CD4-positive, alpha-beta T cell treated with Interleukin-6 for 4 hours (primary cell): Measurements from ENCODE around the gene AGPAT3.

ENCODE experiments used
- DNase-seq: peaks from one replicate; pipeline ENCODE4 v3.0.0-alpha.2; 2020; ENCODE audit warnings: mixed read lengths

Gene AGPAT3

DNA sequence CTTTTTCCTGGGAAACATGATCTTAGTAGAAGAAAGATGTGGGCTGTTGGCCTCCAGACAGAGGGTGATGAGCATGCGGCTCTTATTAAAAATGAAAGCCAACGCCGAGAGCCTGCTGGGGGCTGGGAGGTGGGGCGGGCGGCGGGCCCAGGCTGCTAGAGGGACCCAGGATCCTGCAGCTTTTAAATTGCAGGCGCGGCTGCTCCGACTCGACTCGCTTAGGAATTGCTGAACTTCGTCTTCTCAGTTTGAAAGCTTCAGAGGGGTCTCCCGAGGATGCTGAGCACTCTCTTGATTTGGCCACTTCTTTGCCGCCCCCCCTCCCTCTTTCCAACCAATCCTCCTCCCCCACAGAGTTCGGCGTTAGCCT, 1.2 kb downstream of the AGPAT3 start:
- peak; percentile 57 for DNase-seq

DNA sequence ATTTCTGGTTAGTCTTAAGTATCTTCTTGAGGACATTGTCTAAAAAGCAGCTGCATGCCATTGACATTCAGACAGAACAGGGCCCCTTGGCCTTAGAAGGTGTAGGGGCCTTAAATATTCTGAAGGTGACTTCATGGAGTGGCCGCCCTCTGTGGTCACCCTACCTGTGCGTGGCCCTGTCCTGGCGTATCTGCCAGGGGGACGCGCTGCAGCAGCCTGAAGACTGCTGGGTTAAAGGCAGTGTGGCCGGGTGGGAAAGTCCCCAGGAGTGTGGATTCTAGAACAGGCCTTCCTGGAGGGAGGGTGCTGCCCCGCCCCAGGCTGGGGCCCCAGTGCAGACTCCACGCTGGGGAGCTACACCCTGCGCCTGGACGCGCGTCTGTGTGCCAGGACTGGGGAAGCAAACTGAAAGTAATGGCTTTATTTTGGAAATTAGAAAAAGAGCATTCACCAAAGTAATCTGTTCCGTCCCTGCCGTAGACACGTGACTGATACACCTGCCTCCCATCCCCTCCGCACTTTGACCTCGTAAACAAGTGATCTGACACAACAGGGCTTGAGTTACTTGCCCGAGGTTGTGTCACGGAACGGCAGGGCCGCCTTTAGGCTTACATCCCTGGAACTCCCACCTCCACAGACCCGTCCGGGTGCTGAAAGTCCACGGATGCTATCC, 1.8 kb downstream of the AGPAT3 start:
- peak; percentile 40 for DNase-seq

DNA sequence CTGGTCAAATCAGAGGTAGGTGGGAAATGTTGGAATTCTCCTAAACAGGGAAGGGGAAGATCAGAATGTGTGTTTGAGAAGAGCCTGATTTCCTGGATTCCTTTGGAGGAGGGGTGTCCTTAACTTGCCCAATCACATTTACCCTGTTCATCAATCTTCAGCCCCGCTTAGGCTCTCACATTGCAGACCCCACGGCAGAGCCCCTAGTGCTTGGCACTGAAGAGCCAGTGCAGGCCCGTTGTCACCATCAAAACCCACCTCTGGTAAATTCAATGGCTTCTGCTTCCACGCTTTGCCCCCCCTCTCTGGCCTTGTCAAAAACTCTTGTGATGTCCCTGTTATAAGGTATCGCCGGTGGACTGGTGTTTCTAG, 2.3 kb downstream of the AGPAT3 start:
- no peak for DNase-seq

DNA sequence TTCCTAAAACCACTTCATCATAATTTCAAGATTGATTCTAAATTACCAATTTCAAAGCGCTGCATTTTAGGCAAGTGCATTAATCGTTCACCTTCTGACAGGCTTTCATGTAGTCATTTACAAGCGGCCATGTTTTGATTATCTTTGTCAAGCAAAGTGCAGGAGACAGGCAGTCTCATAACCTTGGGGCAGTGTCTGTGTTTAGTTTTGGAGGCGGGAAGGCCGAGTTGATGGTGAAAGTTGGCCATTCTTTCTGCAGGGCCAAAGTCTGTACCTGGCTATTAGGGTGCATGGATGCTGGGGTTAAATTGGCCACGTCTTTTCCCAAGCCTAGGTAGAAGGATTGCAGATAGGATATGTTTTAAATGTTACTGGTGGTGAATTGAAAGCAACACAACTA, 2.9 kb downstream of the AGPAT3 start:
- no peak for DNase-seq

DNA sequence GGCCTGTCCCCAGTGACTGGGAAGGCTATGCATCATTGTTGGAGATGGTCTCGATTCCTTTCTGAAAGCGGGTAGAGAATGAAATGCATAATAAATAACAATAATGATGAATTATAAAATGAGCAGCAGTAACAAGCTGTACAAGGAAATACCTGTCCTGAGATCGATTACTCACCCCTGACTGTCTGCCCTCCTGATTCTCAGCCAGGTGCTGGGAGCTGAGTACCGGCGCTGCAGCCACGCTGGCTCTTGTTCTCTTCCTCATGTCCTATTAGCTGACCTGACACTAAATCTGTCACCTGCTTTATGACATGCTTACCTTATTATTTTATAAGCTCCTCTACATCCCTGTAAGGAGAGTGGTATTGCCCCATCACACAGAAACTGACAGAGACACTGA, 3.4 kb downstream of the AGPAT3 start:
- DNase-seq: no peak

DNA sequence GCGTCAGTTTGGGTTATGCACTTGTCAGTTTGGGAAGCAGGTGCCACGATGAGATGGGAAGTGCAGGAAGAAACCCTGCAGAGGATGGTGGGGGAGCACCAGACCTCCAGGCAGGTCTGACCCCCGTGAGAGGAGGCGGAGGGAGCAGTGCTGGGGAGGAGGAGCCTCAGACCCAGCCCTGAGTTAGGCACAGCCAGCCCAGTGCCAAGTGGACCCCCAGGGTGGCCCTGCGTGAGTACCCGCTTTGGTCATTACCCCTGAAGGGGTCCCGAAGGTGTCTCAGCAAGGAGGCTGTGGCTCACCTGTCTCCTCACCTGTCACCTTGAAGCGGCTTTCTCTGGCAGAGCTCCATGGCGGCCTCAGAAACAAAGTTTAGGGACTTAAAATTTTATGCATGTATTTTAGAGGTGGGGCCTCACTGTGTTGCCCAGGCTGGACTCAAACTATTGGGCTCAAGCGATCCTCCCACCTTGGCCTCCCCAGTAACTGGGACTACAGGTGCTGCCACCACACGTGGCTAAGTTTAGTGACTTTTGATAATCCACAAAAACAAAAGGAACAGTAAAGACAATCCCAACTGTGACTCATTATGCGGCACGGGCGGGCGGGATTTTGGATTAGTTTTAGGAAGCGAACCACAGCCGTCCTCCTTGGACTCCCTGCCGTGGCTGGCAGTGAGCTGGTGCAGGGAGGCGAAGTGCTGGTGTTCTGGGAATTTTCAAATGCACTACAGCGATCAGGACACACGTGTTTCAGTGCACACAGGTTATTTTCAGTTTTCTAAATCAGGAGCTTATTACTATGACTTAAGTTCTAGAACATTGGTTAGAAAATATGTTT, 4.7 kb downstream of the AGPAT3 start:
- DNase-seq: no peak

DNA sequence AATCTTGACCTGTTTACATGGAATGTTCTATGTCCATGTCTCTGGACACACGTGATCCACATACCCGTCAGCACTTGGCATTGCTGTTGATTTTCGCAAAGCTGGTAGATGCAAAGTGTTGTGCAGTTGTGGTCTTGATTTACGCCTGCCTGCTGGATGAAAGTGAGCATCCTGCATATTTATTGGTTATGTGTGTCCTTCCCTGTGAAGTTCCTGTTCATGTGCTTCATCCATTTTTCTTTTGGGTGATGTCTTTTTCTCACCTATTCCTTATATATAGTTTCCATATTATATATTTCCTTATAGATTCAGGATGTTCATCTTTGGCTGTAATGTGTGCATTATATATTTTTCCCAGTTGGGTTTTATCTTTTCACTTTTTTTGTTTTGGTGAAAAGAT, 6.5 kb downstream of the AGPAT3 start:
- no peak for DNase-seq

DNA sequence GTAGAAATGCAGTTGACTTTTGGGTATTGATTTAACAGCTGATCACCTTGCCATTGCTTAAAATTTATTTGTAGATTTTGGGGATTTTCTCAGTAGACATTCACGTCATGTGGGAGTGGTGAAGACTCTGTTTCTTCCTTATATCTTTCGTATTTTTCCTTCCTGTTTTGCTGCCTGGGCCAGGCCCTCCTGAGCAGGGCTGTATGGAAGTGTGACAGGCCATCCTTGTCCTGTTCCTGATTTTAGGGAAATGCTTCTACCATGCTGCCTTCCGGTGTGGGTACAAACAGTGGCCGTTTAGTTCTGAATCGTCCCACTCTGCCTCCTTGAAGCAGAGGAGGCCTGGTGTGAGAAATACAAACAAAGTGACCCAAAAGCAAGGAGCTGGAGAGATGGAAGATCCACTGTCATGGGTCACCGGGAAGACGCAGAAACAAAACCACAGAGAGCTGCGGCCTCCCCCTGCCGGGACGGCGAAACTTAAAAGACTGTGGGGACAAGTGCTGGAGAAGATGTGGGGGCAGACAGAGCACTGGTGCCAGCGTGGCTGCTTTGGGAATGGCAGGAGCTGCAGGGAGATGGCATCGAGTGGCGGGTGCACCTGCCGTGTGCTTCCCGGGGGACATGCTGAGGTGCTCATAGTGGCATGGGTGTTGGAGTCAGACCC, 7.6 kb downstream of the AGPAT3 start:
- no peak for DNase-seq

DNA sequence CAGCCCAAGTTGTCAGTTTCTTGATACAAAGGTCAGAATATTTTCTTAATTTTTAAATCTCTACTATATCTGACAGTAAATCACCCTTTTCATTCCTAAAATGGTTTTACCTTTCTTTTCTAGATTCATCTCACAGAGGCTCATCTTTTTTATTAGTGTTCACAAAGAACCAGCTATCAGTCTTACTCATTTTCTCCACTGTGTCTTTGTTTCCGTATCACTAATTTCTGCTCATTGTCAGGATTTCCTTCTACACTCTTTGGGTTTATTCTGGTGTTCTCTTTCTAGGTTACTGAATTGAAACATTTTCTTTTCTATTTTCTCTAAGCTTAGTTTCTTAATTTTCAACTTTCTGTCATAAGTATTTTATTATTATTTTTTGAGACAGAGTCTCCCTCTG, 8.7 kb downstream of the AGPAT3 start:
- DNase-seq: no peak

DNA sequence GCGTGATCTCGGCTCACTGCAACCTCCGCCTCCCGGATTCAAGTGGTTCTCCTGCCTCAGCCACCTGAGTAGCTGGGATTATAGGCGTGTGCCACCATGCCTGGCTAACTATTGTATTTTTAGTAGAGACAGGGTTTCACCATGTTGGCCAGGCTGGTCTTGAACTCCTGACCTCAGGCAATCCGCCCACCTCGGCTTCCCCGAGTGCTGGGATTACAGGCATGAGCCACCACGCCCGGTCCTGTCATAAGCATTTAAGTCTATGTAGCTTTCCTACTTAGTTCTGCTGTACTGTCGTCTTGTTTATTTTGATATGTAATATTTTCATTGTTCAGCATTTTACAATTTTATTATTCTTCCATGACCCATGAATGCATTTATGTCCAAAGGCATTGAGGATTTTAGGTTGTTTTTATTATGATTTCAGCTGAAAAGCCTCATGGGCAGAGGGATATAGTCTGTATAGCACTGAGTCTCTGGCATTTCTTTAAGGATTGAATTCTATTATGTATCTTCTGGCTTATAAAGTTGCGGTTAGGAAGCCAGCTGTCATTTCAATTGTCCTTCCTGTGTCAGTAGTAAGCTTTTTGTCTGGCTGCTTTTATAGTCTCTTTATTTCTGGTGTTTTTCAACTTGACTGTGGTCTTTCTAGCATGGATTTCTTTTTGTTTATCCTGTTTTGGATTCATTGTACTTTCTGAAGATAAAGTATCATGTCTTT, 9.2 kb downstream of the AGPAT3 start:
- DNase-seq: no peak

DNA sequence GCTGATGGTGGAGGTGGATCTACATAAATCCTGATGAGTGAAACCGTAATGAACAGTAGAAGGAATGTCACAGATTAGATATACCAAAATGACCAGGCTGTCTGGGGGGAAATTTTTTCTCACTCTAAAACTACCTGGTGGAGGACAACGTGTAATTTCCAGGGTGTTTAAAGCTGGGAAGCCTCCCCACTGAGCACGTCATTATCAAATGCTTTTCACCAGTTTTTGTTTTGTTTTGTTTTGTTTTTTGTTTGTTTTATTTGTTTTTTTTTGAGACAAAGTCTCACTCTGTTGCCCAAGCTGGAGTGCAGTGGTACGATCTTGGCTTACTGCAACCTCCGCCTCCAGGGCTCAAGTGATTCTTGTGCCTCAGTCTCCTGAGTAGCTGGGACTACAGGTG, 11.6 kb downstream of the AGPAT3 start:
- no peak for DNase-seq

DNA sequence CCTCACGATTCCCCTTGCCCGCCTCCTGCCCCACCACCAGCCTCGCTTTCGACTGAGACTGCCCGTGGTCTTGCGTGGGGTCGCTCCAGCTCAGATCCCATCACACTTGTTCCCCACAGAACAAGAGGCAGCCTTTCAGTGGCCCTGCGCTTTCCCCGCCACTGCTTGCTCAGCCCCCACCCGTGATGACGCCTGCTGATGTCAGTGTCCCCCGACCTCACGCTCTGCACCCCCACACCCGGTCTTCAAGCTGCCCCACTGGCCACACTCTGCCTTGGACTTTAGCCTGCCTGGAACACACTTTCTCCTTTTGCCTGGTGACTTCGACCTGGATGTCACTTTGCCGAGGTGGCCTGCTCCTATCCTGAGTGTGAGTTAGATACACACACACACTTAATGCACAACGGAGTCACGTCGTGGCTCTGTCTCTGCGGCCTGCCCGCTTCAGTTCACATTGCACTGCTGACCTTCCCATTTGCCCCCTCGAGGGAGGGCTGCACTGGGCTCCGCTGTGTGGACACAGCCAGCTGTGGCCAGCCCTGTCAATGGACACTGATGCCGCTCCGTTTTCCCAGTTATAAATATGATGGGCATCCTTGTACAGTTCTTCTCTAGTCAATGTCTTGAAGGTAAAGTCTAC, 13.0 kb downstream of the AGPAT3 start:
- DNase-seq: no peak

DNA sequence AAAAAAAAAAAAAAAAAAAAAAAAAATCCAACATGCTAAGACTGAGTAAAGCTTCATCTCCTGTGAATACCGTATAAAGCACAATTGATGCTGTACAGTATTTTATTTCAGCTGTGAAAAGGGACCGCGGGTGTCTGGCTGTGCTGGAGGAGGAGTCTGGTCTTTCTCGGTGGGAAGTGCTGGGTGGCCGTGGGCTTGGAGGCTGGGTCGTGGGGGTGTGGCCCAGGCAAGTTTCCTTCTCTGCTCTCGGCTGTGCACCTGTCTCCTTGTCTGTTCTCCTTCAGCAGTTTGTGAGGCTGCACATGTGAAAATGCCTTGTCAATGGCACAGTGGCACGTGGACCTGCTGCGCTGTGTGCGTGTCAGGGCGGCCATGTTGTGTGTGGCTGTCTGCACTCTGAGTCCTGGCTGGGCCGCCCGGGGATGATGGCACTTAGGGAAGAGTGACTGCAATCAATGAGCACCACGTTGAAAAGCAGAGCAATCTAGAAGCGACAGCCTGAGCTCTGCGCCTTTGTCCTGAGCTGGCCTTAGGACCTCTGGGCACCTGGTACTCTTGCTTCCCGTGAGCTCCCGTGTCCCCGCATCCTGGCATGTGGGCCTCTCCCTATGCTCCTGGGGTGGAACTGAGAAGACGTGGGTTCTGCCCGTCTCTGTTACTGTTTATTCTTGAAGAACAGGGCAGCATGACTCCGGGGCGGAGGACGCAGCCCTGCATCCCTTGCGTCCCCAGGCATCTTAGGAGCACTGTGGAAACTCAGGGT, 14.5 kb downstream of the AGPAT3 start:
- DNase-seq: no peak

DNA sequence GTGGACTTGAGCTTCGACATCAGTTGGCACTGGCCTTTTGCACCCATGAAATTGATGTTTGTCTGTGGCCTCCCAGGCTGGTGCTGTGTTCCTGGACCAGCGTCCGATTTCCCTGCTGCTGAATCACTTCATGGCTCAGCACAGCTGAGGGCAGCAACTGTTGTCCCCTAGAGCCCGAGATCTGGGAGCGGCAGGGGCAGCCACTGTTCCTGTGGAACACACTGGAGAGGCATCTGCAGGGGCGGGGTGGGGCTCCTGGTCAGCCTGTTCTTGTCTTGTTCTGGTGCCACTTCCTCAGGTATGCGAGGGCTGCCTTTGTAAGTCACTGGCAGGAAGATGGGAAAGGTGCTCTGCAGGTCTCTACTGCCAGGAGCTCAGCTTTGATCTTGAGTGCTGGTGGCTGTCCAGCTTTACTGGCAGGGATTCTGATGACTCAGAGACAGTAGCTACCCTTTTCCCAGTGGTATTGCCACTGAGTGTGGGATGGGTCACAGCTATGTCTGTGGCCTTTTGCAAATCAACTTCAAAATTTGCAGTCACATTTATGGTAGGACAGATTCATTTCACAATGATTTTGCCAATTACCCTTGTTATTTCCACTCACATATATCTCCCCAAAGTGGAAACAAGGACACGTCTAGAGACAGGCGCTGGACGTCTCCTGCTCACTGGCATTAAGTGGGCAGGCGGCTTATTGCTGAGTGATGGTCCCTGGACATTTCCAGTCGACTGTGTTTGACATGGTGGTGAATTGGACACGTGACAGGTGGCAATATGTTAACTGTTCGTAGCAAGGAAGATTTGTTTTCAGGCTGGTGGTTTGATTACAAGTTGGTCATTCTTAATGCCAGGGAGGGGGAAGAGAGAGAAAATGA, 15.3 kb downstream of the AGPAT3 start:
- DNase-seq: no peak

DNA sequence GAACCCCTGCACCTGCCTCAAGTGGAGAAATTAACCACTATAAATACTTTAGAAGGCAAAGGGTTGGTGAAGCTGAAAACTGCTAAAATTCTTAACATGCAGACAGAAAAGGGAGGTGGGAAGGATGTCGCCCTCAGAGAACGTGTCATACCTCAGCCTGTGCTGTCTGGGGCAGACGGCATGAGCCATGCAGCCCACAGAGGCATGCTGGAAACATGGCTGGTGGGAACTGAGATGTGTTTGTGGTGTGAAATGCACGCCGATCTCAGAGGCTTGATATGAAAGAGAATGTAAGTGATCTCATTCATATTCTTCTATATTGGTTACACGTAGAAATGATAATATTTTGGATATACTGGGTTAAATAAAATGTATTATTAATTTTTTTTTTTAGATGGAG, 16.3 kb downstream of the AGPAT3 start:
- DNase-seq: peak; percentile 14

DNA sequence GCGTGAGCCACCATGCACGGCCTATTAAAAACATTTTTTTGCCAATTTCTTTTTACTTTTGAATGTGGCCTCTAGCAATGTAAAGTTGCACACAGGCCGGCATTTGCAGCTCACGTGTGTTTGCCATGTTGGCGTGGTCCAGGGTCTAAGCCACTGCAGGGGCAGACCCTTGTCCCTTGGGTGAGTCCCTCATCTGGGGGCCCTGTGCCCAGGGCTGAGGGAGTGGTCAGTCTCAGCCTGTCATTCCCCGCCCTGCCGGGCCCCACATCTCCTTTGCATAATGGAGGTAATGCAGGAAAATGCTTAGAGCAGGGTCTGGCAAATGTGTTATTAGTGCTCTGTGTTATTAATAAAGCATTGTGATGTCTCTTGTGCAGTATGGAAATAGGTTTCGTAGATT, 16.9 kb downstream of the AGPAT3 start:
- DNase-seq: no peak

DNA sequence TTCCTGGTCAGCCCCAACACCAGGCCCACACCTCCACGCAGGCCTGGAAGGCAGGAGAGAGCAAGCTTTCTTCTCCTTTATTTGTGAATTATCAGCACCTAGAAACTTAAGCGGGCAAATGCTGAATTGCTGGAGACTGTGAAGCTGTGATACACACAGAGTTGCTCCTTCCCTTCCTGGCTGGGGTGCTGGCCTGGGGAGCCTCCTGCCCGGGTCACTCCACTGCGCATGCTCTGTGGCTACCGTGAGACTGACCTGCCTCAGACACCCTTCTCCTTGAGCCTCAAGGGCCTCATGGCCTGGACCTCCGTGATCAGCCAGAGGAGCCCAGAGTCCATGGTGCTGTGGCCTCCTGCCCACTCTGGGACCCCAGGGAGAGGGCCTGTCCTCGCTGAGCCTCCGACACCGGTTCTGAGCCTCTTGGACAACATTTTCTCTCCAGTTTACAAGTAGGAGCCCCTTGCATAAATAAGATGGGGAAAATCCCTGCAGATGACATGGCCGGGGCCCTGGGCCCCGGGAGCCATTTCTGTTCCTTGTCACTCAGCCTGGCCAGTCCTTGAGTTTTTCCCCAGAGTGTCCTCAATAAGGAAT, 18.0 kb downstream of the AGPAT3 start:
- DNase-seq: no peak

DNA sequence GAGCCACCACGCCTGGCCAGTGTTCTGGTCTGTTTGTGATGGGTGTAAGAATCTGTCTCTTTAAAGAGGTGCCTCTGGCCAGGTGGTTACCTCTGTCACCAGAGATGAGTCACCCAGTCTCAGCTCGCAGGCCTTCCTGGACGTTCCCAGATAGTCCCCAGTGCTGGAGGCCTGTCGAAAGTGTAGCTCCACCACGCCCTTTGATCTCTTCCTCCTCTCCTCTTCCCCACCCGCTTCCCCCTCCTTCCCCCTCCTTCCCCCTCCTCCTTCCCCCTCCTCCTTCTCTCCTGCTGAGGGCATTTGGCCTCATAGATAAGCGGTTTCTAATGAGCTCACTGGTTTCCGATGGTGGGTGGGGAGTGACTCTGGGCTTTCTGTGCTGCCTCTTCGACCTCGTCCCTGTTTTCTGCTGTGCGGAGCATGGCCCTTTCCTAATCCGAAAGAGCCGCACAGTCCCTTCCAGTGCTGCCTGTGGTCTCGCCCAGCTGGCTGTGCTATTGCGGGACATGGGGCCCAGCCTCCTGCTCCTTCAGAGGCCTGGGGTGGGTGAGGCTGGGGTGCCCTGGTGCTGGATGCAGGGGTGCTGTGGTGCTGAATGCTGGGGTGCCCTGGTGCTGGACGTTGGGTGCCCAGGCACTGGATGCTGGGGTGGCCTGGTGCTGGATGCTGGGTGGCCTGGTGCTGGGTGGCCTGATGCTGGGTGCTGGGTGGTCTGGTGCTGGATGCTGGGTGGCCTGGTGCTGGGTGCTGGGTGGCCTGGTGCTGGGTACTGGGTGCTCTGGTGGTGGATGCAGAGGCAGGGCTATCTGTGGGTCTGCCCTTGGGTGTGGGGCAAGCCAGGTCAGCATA, 19.2 kb downstream of the AGPAT3 start:
- peak; percentile 51 for DNase-seq

DNA sequence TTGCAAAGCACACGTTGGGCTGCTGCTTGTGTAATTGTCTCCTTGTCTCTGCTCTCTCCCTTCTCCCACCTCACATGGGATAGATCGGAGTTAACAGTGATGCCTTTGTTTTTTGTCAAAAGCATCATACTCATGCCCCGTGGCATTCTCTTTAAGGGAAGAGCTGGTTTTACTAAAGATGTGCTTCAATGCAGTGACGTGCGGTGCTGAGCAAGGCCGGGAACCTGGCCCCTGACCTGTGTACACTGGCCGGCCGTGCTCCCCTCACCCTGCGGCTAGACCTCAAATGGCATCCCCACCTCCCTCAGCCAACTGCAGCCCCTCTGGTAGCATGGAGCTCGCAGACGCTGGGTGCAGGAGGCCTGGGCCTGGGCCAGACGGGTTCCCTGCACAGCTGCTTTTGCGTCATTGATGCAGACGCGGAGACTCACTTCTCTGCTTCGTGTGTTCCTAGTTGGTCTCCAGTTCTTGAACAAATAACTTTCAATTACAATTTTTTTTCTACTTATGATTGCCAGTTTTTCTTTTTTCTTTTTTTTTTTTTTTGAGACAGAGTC, 19.9 kb downstream of the AGPAT3 start:
- DNase-seq: no peak
